Hepatocyte (in vitro differentiated cells): ENCODE results near the gene ZNF354B. TPM values are rescaled to one million over a fixed set of nuclear protein-coding genes. Genes with fewer than 3 reads are reported as not detected.
A peak's percentile ranks its signal among the peaks of the same experiment; 100 is the strongest.
"Not testable (repeated sequence)": the region's sequence is repeated elsewhere in the genome, so short reads cannot be mapped to it uniquely, and the experiment has no call there.

Experiments
- DNase-seq: peaks from one replicate; pipeline ENCODE4 v3.0.0-alpha.2; 2016; ENCODE audit warnings: low spot score
- H2AFZ ChIP-seq: fragments of 200-600 bp; sonication (generic); 2 replicates; pipeline ENCODE4 v1.6.0; 2016; ENCODE audit warnings: antibody characterized with exemption, mild to moderate bottlenecking
- H3K27ac ChIP-seq: fragments of 200-600 bp; sonication (generic); 2 replicates; pipeline ENCODE4 v1.5.1; 2016; ENCODE audit warnings: mild to moderate bottlenecking
- H3K27me3 ChIP-seq: fragments of 200-600 bp; sonication (generic); 2 replicates; pipeline ENCODE4 v1.6.1; 2016
- H3K36me3 ChIP-seq: fragments of 200-600 bp; sonication (generic); replicated peaks from 2 replicates; pipeline ENCODE4 v1.5.1; 2016; ENCODE audit warnings: low read depth; ENCODE audit not compliant: insufficient read depth
- H3K4me1 ChIP-seq: fragments of 200-600 bp; sonication (generic); 2 replicates; pipeline ENCODE4 v1.5.1; 2016; ENCODE audit warnings: mild to moderate bottlenecking, moderate library complexity; ENCODE audit not compliant: insufficient read depth
- H3K4me2 ChIP-seq: fragments of 200-600 bp; sonication (generic); 2 replicates; pipeline ENCODE4 v1.6.0; 2016
- H3K4me3 ChIP-seq: fragments of 200-600 bp; sonication (generic); 2 replicates; pipeline ENCODE4 v1.5.1; 2016; ENCODE audit warnings: mild to moderate bottlenecking
- H3K79me2 ChIP-seq: fragments of 200-600 bp; sonication (generic); 2 replicates; pipeline ENCODE4 v1.6.0; 2017; ENCODE audit warnings: mild to moderate bottlenecking
- H3K9me2 ChIP-seq: fragments of 200-600 bp; sonication (generic); replicated peaks from 2 replicates; pipeline ENCODE4 v1.6.0; 2017; ENCODE audit warnings: mild to moderate bottlenecking; ENCODE audit not compliant: insufficient read depth
- H3K9me3 ChIP-seq: fragments of 200-600 bp; sonication (generic); 2 replicates; pipeline ENCODE4 v1.5.1; 2016; ENCODE audit warnings: low read depth, mild to moderate bottlenecking
- H4K20me1 ChIP-seq: fragments of 200-600 bp; sonication (generic); 2 replicates; pipeline ENCODE4 v1.6.0; 2016; ENCODE audit warnings: mild to moderate bottlenecking; ENCODE audit not compliant: insufficient read depth, poor library complexity, severe bottlenecking
- EZH2 ChIP-seq: fragments of 200-600 bp; sonication (generic); IDR thresholded peaks from 2 replicates; pipeline ENCODE4 v1.6.1; 2016; ENCODE audit warnings: antibody characterized with exemption, mild to moderate bottlenecking, borderline replicate concordance
- EZH2phosphoT487 ChIP-seq: fragments of 200-600 bp; sonication (generic); IDR thresholded peaks from one replicate; pipeline ENCODE4 v1.6.1; 2018; ENCODE audit warnings: antibody characterized with exemption, mild to moderate bottlenecking, low read depth, moderate library complexity; ENCODE audit not compliant: unreplicated experiment, severe bottlenecking
- WGBS: methylation state at CpG from one replicate; pipeline ENCODE4 v1.1.6; 2016; ENCODE audit warnings: low lambda C conversion rate; ENCODE audit errors: missing lambda C conversion rate; 5-methylcytosine and 5-hydroxymethylcytosine counted together
- polyA plus RNA-seq: library from polyadenylated mRNA; unstranded; fragments of >200 nt; fragmentation: Nextera tagmentation; extraction: Ambion mirVana; gene quantifications from 2 replicates; pipeline ENCODE4 v1.2.1, GENCODE V29; 2016
- total RNA-seq: library from RNA; depleted of rRNA; stranded (reverse); fragments of >200 nt; gene quantifications from 2 replicates; pipeline ENCODE4 v1.2.3, GENCODE V29; 2014
- TF ChIP-seq, protein P1 (sequence below): fragments of 200-600 bp; sonication (generic); IDR thresholded peaks from 2 replicates; pipeline ENCODE4 v1.5.1; 2016; ENCODE audit warnings: antibody characterized with exemption, mild to moderate bottlenecking; ENCODE audit not compliant: poor library complexity

ZNF354B gene
- total and polyA plus RNA-seq, 2 experiments from 2014 or later, result 12.8 to 16.1 TPM

GRCh38 chr5:178831049-178831448 is 28.7 kb upstream of the ZNF354B start:
- 87% methylated on average over 10 of the region's 10 CpGs for WGBS
- TF ChIP-seq, protein P1, sequence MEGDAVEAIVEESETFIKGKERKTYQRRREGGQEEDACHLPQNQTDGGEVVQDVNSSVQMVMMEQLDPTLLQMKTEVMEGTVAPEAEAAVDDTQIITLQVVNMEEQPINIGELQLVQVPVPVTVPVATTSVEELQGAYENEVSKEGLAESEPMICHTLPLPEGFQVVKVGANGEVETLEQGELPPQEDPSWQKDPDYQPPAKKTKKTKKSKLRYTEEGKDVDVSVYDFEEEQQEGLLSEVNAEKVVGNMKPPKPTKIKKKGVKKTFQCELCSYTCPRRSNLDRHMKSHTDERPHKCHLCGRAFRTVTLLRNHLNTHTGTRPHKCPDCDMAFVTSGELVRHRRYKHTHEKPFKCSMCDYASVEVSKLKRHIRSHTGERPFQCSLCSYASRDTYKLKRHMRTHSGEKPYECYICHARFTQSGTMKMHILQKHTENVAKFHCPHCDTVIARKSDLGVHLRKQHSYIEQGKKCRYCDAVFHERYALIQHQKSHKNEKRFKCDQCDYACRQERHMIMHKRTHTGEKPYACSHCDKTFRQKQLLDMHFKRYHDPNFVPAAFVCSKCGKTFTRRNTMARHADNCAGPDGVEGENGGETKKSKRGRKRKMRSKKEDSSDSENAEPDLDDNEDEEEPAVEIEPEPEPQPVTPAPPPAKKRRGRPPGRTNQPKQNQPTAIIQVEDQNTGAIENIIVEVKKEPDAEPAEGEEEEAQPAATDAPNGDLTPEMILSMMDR, result no peak
- TF ChIP-seq EZH2phosphoT487 (no peak), EZH2 (no peak)
- no peak overlapping the region for H3K4me2 ChIP-seq
- no peaks in the 10 kb centered on the region for H4K20me1 ChIP-seq
- no peaks in the 10 kb centered on the region for H3K79me2 ChIP-seq
- H3K27me3 ChIP-seq, result no peaks in the 10 kb centered on the region
- H3K36me3 ChIP-seq, result no peaks in the 10 kb centered on the region
- no peaks in the 10 kb centered on the region for H3K9me2 ChIP-seq
- H2AFZ ChIP-seq, result no peak overlapping the region
- DNase-seq, result no peak
- H3K27ac ChIP-seq, result no peak overlapping the region
- no peaks in the 10 kb centered on the region for H3K4me1 ChIP-seq
- no peak overlapping the region for H3K4me3 ChIP-seq
- H3K9me3 ChIP-seq, result no peaks in the 10 kb centered on the region

DNA sequence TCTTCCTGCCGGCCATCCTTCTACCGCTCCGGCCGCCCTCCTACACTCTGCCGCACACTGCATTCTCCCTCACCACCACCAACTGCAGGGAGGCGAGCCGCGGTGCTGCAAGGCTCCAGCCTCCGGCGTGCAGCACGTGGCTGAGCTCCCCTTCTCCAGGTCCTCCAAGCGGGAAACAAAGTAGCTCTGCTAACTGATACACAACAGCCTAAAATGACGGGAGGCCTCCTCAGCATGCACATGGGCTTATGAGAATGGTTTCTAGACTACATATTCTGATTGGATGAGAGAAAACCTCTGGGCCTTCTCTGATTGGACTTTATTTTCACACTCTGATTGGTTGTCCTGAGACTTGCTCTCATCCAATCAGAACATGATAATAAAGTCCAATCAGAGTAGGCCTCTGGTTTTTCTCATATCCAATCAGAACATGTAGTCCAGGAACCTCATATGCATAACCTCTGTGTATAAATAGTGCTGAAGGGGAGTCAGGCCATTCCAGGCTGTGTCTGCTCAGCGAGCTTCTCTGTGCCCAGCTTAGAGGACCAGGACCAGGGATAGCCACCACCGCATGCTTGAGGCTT is 27.0 kb upstream of the ZNF354B start:
- no peak overlapping the region for H2AFZ ChIP-seq
- no peaks in the 10 kb centered on the region for H3K9me2 ChIP-seq
- 91% methylated on average over 15 of the region's 15 CpGs for WGBS
- no peaks in the 10 kb centered on the region for H3K9me3 ChIP-seq
- H3K27ac ChIP-seq, result no peak overlapping the region
- no peaks in the 10 kb centered on the region for H3K4me1 ChIP-seq
- TF ChIP-seq EZH2 (no peak), EZH2phosphoT487 (no peak)
- TF ChIP-seq, protein P1, result no peak
- H3K27me3 ChIP-seq, result no peaks in the 10 kb centered on the region
- H3K4me2 ChIP-seq, result no peak overlapping the region
- H4K20me1 ChIP-seq, result no peaks in the 10 kb centered on the region
- H3K4me3 ChIP-seq, result no peak overlapping the region
- H3K79me2 ChIP-seq, result no peaks in the 10 kb centered on the region
- H3K36me3 ChIP-seq, result no peaks in the 10 kb centered on the region
- DNase-seq, result no peak

DNA sequence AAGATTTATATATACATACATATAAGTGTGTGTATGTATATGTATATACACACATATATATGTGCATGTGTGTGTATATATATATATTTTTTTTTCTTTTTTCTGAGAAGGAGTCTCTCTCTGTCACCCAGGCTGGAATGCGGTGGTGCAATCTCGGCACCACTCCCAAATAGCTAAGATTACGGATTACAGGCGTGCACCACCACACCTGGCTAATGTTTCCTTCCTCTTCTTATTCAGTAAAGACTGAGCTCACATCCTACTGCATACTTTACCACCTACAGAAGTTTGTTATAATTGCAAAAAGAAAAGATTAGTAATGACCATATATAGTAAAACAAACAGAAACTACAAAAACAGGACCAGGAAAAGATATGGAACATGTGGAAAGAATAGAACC is 23.1 kb upstream of the ZNF354B start:
- H3K4me1 ChIP-seq, result no peaks in the 10 kb centered on the region
- no peak overlapping the region for H3K4me2 ChIP-seq
- no peaks in the 10 kb centered on the region for H3K9me3 ChIP-seq
- H3K79me2 ChIP-seq, result no peaks in the 10 kb centered on the region
- no peak overlapping the region for H3K4me3 ChIP-seq
- no peaks in the 10 kb centered on the region for H4K20me1 ChIP-seq
- no peak overlapping the region for H3K27ac ChIP-seq
- 63% methylated on average over 4 of the region's 4 CpGs for WGBS
- H3K9me2 ChIP-seq, result no peaks in the 10 kb centered on the region
- DNase-seq, result no peak
- H3K27me3 ChIP-seq, result no peaks in the 10 kb centered on the region
- no peak overlapping the region for H2AFZ ChIP-seq
- TF ChIP-seq EZH2phosphoT487, result no peak
- no peak for TF ChIP-seq EZH2
- TF ChIP-seq, protein P1, result no peak
- no peaks in the 10 kb centered on the region for H3K36me3 ChIP-seq

DNA sequence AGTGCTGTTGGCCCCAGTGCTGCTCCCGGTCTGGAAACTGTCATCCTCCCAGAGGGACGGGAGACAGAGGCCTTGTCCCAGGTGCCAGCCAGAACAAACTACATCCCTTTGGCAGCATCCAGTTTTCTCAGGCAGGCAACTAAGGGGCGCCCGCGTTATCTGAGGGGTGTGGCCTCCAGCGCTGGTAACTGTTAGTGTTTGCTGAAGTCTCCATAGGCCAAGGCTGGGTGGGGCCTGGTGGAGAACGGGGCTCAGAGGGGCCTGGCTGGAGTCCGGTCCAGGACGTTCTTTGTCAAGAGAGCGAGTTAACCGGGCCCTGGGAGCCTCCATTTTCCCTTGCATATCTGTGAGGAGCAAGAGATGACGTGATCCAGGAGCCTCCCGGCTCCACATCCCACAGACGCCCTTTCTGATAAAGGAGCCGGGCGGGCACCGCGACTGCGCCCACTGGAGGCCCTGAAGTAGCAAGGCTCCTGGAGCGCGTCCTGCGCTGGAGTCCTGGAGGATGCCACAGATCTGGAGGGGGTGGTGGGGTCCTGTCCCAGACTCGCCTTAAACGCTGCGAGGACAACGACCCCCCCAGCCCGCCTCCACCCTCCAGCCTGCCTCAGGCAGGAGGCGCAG is 20.9 kb upstream of the ZNF354B start:
- not testable (repeated sequence) for H3K79me2 ChIP-seq, H3K9me3 ChIP-seq, H4K20me1 ChIP-seq, H2AFZ ChIP-seq, H3K27ac ChIP-seq, H3K36me3 ChIP-seq, H3K4me1 ChIP-seq, H3K27me3 ChIP-seq, H3K4me3 ChIP-seq, H3K9me2 ChIP-seq
- peak; percentile 25 for DNase-seq
- 50% methylated on average over 24 of the region's 28 CpGs for WGBS
- peak overlapping the region; percentile 65 for H3K4me2 ChIP-seq
